Esophagus squamous epithelium (tissue), 4 donors: Measurements from ENCODE around the gene TSN.
"Not testable (repeated sequence)": the region's sequence is repeated elsewhere in the genome, so short reads cannot be mapped to it uniquely, and the experiment has no call there.

Source experiments
- POLR2A ChIP-seq, 4 donors: fragments of 450-650 bp; IDR thresholded peaks; one replicate each; pipeline ENCODE4 v1.6.1; 2017; ENCODE audit warnings: antibody characterized with exemption in 4 of 4, mild to moderate bottlenecking in 4 of 4, moderate library complexity in 3 of 4
- TF ChIP-seq, protein P1 (sequence below), 6 experiments: fragments of 450-650 bp in 4 of 6; fragments of 200-600 bp in 2 of 6; sonication (generic) in 2 of 6; IDR thresholded peaks; one replicate each; pipeline ENCODE4 v1.5.1; 2016 to 2019; ENCODE audit warnings: antibody characterized with exemption in 6 of 6, mild to moderate bottlenecking in 4 of 6, moderate library complexity in 4 of 6

DNA sequence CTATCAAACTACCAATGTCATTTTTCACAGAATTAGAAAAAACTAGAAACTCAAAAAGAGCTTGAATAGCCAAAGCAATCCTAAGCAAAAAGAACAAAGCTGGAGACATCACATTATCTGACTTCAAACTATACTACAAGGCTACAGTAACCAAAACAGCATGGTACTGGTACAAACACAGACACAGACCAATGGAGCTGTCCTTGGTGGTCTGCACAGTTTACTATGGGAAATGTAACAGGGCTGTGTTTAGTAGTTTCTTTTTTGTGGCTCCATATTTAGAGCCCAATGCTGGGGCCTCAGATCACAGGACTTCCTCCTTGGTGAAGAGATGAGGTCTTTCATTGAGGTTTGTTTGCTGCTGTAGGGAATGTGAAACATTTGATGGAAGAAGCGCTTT is 61.9 kb downstream of the TSN start:
- TF ChIP-seq POLR2A (IDR thresholded peaks at IDR 0.05): not testable (repeated sequence)
- TF ChIP-seq, protein P1, sequence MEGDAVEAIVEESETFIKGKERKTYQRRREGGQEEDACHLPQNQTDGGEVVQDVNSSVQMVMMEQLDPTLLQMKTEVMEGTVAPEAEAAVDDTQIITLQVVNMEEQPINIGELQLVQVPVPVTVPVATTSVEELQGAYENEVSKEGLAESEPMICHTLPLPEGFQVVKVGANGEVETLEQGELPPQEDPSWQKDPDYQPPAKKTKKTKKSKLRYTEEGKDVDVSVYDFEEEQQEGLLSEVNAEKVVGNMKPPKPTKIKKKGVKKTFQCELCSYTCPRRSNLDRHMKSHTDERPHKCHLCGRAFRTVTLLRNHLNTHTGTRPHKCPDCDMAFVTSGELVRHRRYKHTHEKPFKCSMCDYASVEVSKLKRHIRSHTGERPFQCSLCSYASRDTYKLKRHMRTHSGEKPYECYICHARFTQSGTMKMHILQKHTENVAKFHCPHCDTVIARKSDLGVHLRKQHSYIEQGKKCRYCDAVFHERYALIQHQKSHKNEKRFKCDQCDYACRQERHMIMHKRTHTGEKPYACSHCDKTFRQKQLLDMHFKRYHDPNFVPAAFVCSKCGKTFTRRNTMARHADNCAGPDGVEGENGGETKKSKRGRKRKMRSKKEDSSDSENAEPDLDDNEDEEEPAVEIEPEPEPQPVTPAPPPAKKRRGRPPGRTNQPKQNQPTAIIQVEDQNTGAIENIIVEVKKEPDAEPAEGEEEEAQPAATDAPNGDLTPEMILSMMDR (IDR thresholded peaks at IDR 0.05): not testable (repeated sequence)
